CD1c-positive myeloid dendritic cell (primary cell): ENCODE measurements around the gene CLCN6.
"Not testable (repeated sequence)": the region's sequence is repeated elsewhere in the genome, so short reads cannot be mapped to it uniquely, and the experiment has no call there.

Experiments used
- DNase-seq: peaks from one replicate; pipeline ENCODE4 v3.0.0-alpha.2; 2016; ENCODE audit errors: extremely low spot score

The CLCN6 gene

GRCh38 chr1:11796036-11796828 lies 9.8 kb upstream of the CLCN6 start:
- peak; percentile 18 for DNase-seq

GRCh38 chr1:11797525-11798216 lies 8.3 kb upstream of the CLCN6 start:
- DNase-seq, result no peak

- DNase-seq, result no peak
These were observed 6.9 kb upstream of the CLCN6 start for GRCh38 chr1:11799099-11799498.

- no peak for DNase-seq
These were observed 6.1 kb upstream of the CLCN6 start for GRCh38 chr1:11799896-11800295.

GRCh38 chr1:11800391-11800755 lies 5.6 kb upstream of the CLCN6 start:
- DNase-seq, result no peak

GRCh38 chr1:11800756-11801433 lies 5.1 kb upstream of the CLCN6 start:
- peak; percentile 23 for DNase-seq

GRCh38 chr1:11802616-11802972 lies 3.4 kb upstream of the CLCN6 start:
- DNase-seq, result peak; percentile 45

GRCh38 chr1:11802973-11803885 lies 2.8 kb upstream of the CLCN6 start:
- DNase-seq, result peak; percentile 87

GRCh38 chr1:11803924-11804665 lies 1.9 kb upstream of the CLCN6 start:
- not testable (repeated sequence) for DNase-seq

GRCh38 chr1:11804666-11805421 lies 1.1 kb upstream of the CLCN6 start:
- DNase-seq, result peak; percentile 57

GRCh38 chr1:11806307-11806936 lies 431 bp downstream of the CLCN6 start:
- peak; percentile 50 for DNase-seq

- no peak for DNase-seq
These were observed 1.1 kb downstream of the CLCN6 start for GRCh38 chr1:11807133-11807532.

- DNase-seq, result peak; percentile 51
These were observed 7.0 kb downstream of the CLCN6 start for GRCh38 chr1:11813021-11813420.

GRCh38 chr1:11817192-11817591 lies 11.2 kb downstream of the CLCN6 start:
- DNase-seq, result no peak

GRCh38 chr1:11822091-11822490 lies 16.1 kb downstream of the CLCN6 start:
- DNase-seq, result no peak

- no peak for DNase-seq
These were observed 17.6 kb downstream of the CLCN6 start for GRCh38 chr1:11823366-11824137.

- no peak for DNase-seq
These were observed 19.1 kb downstream of the CLCN6 start for GRCh38 chr1:11825131-11825530.

GRCh38 chr1:11826946-11827345 lies 21.0 kb downstream of the CLCN6 start:
- DNase-seq, result no peak

GRCh38 chr1:11828511-11828910 lies 22.5 kb downstream of the CLCN6 start:
- no peak for DNase-seq
